ENCODE results near the gene PUS1. TPM values are rescaled to one million over a fixed set of nuclear protein-coding genes. Genes with fewer than 3 reads are reported as not detected.
"Not testable (repeated sequence)": the region's sequence is repeated elsewhere in the genome, so short reads cannot be mapped to it uniquely, and the experiment has no call there.

The PUS1 gene
- total RNA-seq, 2 donors from 2014 or later: 12.5 to 16.1 TPM

DNA sequence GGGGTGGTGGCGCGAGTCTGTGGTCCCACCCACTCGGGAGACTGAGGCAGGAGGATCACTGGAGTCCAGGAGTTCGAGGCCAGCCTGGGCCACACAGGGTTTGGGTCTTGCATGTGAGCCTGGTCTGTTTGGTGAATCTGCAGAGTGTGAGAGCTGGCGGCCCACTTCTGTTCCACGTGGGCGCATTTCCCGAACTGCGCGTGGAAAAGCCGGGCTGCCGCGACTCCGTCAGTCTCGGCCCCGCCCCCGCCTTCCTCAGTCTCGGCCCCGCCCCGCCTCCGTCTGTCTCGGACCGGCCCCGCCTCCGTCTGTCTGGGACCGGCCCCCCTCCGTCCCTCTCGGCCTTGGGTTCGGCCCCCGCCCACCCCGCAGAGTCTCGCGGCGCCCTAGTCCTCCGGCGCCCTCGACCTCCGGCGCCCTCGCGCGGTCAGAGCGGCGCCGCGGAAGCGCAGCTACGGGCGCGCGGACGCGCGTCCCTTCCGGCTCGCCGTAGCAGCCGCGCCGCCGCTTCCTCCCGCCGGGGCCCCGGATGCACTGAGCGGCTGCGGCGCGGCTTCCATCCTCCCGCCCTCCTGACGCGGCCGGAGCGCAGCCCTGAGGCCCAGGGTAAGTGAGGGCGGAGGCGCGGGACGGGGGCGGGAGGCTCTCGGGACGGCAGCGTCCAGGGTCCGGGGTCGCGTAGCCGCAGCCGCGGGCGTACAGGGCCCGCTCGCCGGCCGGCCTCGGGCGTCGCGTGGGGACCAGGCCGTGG lies 20.5 kb downstream of the PUS1 start, which contains the start of gene EP400:
TSS of gene EP400 (plus strand) at position 512 of the 751 bp plus-strand sequence. CDS start 10,678 bp downstream, outside the sequence.
- peak; percentile 99 for DNase-seq (ENCODE audit: low spot score)
- intact Hi-C loops (cut with DNase I): no loop called here

DNA sequence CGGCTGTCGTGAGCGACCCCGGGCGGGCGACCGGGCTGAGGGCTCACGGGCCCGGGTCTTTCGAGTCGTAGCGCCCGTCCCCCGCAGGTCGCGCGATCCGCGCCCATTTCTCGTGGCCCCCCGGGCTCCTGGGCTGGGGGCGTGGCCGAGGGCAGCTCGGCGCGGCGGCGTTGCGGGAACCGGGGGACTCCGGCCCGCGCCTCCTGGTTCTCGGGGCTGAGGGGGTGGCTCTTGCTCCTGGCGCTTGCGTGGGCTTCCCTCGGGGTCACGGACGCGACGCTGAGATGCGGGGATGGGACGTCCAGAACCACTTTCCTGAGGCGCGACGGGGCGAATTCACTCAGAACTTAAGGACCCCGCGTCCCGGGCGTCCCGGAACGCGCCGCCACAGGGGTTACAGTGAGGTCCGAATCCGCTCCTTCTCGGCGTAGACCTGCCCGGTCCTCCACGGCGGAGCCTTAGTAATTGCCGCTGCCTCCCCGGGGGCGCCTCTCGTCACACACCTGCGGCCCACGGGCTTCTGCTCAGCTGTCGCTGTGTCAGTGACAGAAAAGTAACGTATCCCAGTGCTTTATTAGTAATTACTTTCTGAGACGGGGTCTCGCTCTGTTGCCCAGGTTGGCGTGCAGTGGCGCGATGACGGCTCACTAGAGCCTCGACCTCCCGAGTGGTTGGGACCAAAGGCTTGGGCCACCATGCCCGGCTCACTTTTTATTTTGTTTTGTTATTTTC lies 21.3 kb downstream of the PUS1 start:
- intact Hi-C loops (cut with DNase I): no loop called here
- peak; percentile 87 for DNase-seq (ENCODE audit: low spot score)

DNA sequence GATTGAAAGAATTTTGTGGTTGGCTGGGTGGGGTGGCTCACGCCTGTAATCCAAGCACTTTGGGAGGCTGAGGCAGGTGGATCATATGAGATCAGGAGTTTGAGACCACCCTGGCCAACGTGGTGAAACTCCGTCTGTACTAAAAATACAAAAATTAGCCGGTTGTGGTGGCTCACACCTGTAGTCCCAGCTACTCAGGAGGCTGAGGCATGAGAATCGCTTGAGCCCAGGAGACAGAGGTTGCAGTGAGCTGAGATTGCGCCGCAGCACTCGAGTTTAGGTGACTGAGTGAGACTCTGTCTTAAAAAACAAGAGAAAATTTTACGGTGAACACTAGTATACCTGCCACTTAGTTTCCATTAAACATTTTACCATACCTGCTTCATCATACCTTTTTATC lies 24.7 kb downstream of the PUS1 start:
- peak; percentile 14 for DNase-seq (ENCODE audit: low spot score)
- intact Hi-C loops (cut with DNase I): not testable (repeated sequence)

DNA sequence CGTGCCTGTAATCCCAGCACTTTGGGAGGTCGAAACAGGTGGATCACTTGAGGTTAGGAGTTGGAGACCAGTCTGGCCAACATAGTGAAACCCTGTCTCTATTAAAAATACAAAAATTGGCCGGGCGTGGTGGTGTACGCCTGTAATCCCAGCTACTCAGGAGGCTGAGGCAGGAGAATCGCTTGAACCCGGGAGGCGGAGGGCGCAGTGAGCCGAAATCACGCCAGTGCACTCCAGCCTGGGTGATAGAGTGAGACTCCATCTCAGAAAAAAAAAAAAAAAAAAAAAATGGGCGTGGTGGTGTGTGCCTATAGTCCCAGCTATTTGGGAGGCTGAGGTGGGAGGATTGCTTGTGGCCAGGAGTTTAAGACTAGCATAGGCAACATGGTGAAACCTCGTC lies 25.4 kb downstream of the PUS1 start:
- peak; percentile 5 for DNase-seq (ENCODE audit: low spot score)
- intact Hi-C loops (cut with DNase I): not testable (repeated sequence)

DNA sequence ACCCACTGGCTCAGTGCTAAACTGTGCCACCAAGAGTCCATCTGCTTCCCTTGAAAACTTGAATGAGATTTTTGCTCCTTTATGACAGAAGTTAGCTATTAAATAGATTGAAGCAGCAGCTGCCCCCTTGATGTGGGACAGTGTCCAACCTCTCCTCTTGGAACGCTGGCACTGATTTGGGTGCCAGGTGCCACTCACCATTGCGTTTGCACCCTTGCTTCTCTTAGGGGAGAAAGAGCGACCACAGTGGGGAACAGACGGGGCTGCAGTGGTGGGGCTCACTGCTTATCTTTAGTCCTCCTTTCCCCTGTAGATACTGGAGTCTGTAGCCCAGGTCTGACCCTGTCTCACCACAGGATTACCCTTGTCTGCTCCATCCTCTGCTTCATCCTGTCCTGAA lies 30.0 kb downstream of the PUS1 start:
- intact Hi-C loops (cut with DNase I): no loop called here
- peak; percentile 22 for DNase-seq (ENCODE audit: low spot score)

DNA sequence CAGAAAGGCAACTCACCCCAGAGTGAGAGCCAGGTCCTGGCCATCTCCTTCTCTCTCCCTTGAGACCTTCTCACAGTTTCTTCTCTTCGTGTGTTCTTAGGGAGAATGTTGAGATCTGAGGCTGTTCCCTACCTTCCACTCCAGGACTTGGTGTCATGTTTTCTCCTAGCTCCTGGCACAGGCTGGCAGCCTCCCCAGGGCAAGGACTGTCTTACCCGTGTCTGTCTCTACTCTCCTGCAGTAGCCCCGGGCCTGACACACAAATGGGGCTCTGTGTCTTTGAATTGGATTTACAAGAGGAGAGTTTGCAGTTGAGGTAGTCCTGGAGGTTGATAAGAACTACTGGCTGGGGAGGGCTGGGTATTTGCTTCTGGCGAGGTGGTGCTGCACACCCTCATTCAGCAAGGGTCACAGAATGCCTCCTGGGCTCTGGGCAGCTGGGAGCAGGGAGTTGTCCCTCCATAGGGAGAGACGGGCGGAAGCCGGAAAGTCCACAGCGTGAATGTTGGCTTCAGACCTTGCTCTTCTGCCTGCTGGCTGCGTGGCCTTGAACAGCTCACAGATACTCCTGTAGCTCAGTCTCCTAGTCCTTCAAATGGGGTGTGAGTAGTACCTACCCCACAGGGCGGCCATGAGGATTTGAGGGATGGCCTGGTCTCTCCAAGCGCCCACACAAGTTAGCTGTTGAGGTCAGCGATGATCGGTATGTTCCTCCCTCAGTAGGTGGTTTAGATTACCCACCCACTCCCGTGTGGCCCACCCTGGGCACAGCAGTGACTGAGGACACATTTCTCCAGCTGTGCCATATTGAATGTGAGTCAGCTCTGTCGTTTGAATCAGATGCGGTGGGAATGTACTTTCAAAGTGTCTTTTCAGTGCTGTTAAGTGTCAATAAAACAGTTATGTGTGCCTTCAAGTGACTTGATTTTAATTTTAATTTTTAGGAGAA lies 30.8 kb downstream of the PUS1 start:
- intact Hi-C loops (cut with DNase I): no loop called here

DNA sequence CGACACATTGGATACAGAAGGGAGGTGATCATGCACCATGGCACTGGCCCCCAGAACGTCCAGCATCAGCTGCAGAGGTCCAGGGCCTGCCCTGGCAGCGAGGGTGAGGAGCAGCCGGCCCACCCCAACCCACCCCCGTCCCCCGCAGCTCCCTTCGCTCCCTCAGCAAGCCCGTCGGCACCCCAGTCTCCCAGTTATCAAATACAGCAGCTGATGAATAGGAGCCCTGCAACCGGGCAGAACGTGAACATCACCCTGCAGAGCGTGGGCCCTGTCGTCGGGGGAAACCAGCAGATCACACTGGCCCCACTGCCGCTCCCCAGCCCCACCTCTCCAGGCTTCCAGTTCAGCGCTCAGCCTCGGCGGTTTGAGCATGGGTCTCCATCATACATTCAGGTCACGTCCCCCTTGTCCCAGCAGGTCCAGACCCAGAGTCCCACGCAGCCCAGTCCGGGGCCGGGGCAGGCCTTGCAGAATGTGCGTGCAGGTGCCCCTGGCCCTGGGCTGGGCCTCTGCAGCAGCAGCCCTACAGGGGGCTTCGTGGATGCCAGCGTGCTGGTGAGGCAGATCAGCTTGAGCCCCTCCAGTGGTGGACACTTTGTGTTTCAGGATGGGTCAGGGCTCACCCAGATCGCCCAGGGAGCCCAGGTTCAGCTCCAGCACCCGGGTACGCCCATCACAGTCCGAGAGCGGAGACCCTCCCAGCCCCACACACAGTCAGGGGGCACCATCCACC lies 31.7 kb downstream of the PUS1 start:
- intact Hi-C loops (cut with DNase I): not testable (repeated sequence)

More for the DNA sequence above, 30.8 kb downstream of the PUS1 start:
- DNase-seq (ENCODE audit: low spot score): peak; percentile 56

DNA sequence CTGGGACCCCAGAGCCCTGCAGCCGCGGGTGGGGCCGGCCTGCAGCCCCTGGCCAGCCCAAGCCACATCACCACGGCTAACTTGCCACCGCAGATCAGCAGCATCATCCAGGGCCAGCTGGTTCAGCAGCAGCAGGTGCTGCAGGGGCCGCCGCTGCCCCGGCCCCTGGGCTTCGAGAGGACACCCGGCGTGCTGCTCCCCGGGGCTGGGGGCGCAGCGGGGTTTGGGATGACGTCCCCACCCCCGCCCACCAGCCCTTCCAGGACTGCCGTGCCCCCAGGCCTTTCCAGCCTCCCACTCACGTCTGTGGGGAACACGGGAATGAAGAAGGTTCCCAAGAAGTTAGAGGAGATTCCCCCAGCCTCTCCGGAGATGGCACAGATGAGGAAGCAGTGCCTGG lies 32.3 kb downstream of the PUS1 start:
- intact Hi-C loops (cut with DNase I): not testable (repeated sequence)
- DNase-seq (ENCODE audit: low spot score): peak; percentile 13

More for the DNA sequence above, 31.7 kb downstream of the PUS1 start:
- peak; percentile 24 for DNase-seq (ENCODE audit: low spot score)

DNA sequence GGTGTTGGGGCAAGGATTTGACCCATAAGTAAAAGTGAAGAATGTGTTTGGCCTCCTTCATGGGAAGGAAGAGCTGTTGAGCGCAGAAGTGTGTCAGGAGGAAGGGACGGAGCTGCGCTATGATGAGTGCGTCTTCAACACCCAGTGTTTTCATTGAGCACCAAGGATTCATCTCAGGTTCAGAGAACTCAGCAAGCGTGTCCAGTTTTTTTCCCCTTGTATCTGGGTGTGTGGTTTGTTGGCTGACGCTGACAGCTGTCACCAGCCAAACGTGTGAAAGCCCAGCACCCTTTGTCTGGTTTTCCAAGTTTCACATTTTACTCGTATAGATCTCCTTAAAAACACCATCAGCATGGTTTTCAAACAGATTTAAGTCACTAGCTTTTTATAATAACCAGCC lies 33.0 kb downstream of the PUS1 start:
- intact Hi-C loops (cut with DNase I): no loop called here
- peak; percentile 9 for DNase-seq (ENCODE audit: low spot score)

DNA sequence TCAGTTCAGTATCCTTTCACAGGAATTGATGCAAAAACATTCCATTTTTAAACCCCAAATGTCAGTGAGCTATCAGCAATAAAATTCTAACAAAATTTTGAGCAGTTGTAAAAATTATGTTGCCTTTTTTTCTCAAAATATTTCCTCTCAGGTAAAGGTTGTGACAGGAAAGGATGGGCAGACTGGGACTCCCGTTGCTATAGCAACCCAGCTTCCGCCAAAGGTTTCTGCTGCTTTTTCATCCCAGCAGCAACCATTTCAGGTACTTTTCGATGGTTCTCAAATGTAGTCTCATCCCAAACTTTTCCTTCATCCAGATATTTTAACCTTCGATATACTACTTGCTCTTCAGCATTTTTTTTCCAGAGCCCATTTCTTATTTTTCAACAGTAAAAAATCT lies 34.3 kb downstream of the PUS1 start:
- peak; percentile 7 for DNase-seq (ENCODE audit: low spot score)
- intact Hi-C loops (cut with DNase I): no loop called here

DNA sequence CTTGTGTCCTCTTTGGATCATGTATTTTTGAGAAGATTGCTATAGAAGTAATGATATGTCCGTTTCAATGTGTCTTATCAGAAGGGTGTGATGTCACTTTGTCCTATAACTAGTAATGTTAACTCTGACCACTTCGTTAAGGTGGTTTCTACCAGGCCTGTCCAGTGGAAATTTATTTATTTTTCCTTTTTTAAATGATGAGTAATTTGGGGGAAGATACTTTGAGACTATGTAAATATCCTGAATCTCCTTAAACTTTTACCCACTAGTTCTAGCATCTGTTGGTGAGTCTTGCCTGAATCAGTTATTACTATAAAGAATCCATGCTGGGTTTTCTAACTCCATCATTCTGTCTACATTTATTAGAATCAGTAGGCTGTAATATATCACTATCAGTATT lies 36.0 kb downstream of the PUS1 start:
- DNase-seq (ENCODE audit: low spot score): no peak
- intact Hi-C loops (cut with DNase I): no loop called here

DNA sequence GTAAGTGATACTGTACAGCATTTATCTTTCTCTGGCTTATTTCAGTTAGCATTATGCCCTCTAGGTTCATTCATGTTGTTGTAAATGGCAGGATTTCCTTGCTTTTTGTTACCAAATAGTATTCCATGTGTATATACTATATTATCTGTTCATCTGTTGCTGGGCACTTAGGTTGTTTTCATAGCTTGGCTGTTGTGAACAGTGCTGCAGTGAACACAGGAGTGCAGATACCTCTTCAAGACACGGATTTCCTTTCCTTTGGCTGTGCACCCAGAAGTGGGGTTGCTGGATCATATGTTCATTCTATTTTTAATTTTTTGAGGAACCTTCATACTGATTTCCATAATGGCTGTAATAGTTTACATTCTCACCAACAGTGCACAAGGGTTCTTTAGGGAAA lies 42.1 kb downstream of the PUS1 start:
- intact Hi-C loops (cut with DNase I): no loop called here
- no peak for DNase-seq (ENCODE audit: low spot score)

DNA sequence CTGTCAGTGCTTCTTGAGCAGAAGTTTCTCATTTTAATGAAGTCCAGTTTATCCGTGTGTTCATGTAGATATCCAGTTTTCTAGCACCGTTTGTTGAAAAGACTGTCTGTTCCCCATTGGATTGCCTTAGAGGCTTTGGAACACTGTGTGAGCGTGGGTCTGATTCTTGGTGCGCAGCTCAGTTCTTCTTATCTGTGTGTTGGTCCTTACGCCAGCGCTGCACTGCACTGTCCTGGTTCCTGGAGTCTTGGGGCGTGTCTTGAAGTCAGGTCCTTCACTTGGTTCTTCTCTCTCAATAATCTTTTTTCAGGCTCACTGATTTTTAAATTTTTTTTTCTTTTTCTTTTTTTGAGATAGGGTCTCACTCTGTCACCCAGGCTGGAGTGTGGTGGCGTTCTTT lies 46.2 kb downstream of the PUS1 start:
- no peak for DNase-seq (ENCODE audit: low spot score)
- intact Hi-C loops (cut with DNase I): no loop called here

DNA sequence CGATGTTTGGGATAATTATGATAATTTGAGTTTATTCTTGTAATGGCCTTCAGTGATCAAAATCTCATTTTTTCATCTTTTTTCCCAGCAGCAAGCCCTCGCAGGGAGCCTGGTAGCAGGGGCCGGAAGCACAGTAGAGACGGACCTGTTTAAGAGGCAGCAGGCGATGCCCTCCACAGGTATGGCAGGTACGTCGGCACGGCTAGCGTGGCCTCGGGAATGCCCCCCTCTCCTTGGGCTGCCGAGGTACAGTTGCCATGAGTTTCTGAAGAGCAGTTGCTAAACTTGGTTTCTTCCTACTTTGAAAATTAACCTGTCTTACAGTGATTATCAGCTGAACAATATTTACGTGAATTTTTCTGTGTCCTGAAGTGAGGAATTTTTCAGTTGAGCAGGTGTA lies 50.5 kb downstream of the PUS1 start:
- intact Hi-C loops (cut with DNase I): no loop called here

DNA sequence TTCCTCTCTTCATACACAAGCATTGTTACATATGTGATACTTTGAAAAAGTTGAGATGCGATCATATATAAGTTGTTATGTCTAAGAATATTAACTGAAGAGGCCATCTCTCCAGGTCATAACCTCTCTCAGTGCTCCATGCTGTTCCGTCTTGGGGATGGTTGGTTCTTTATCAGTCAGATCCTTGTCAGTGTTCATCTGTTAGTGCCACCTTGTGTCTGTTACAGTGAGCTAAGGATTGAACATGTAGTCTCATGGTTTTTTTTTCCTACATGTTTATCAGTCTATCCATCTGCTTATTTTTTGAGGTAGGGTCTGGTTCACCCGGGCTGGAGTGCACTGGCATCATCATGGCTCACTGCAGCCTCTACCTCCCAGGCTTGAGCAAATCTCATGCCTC lies 51.2 kb downstream of the PUS1 start:
- intact Hi-C loops (cut with DNase I): no loop called here
- no peak for DNase-seq (ENCODE audit: low spot score)

More for the DNA sequence above, 50.5 kb downstream of the PUS1 start:
- no peak for DNase-seq (ENCODE audit: low spot score)

DNA sequence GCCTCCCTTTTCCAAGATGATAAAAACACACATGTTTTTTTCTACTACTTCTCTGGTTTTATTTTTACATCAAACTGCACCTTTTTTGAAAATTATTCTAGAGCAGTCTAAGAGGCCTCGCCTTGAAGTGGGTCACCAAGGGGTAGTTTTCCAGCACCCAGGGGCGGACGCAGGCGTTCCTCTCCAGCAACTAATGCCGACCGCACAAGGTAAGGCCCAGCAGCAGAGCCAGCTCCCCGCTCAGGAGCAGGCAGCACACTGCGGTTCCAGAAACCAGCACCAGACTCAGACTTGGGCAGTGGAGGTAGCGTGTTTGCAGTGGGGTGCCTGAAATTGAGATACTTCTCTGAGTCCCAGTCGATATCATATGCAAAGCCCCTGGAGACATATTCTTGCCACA lies 52.3 kb downstream of the PUS1 start:
- DNase-seq (ENCODE audit: low spot score): no peak
- intact Hi-C loops (cut with DNase I): no loop called here

DNA sequence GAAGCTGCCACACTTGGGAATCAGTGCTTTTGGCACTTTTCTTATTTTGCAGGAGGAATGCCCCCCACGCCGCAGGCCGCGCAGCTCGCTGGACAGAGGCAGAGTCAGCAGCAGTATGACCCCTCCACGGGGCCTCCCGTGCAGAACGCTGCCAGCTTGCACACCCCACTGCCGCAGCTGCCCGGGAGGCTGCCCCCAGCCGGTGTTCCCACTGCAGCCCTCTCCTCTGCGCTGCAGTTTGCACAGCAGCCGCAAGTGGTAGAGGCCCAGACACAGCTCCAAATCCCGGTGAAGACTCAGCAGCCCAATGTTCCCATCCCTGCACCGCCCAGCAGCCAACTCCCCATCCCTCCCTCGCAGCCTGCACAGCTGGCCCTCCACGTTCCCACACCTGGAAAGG lies 53.0 kb downstream of the PUS1 start:
- no peak for DNase-seq (ENCODE audit: low spot score)
- intact Hi-C loops (cut with DNase I): no loop called here

DNA sequence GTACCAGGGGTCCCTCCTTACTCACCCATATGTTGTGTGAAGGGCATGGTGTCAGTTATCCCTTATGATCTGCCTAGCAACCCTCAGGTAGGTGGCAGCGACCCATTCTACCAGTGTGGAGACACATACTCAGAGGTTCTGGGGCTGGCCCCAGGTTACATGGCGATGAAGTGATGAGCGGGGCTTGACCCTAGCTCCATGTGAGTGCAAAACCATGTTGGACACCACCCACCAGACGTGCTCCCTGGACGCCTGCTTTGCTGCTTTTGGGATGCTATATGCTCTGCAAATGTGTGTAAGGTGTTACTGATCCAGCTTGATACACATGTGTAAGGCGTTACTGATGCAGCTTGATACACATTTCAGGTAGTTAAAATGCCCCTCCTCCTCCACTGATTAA lies 54.0 kb downstream of the PUS1 start:
- DNase-seq (ENCODE audit: low spot score): no peak

DNA sequence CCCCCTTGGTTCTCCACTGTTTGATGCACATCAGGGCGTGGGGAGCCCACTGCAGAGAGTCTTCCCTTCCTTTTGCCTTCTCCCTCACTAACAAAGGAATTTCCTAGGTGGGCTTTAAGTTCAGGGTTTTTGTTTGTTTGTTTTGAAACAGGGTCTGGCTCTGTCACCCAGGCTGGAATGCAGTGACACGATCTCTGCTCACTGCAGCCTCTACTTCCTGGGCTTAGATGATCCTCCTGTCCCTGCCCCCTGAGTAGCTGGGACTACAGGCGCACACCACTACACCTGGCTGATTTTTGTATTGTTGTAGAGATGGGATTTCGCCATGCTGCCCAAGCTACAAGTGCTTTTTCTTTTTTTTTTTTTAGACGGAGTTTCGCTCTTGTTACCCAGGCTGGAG lies 54.5 kb downstream of the PUS1 start:
- no peak for DNase-seq (ENCODE audit: low spot score)
- intact Hi-C loops (cut with DNase I): no loop called here

More for the DNA sequence above, 54.0 kb downstream of the PUS1 start:
- intact Hi-C loops (cut with DNase I): no loop called here
